GM18507 (cell line): ENCODE measurements around the gene PCDHB2.
"Not testable (repeated sequence)": the region's sequence is repeated elsewhere in the genome, so short reads cannot be mapped to it uniquely, and the experiment has no call there.

Experiments used
- DNase-seq: peaks from one replicate; pipeline ENCODE4 v3.0.0; 2011; ENCODE audit warnings: low read depth; ENCODE audit not compliant: insufficient read length; ENCODE audit errors: extremely low spot score
- FAIRE-seq: peaks from 2 replicates; lab custom pipeline; 2011; peaks lifted over from hg19 to GRCh38; lab: Jason Lieb, UNC

Gene PCDHB2

GRCh38 chr5:141135030-141135717, 40.8 kb downstream of the PCDHB2 start, which contains the start of gene PCDHB5:
Gene PCDHB5, plus strand, starts transcription at chr5:141135206. Its CDS starts 229 bp downstream, at chr5:141135435.
- DNase-seq, result no peak
- FAIRE-seq, result no peak

GRCh38 chr5:141135718-141136266, 41.4 kb downstream of the PCDHB2 start:
- FAIRE-seq (no peak), DNase-seq (no peak)

- not testable (repeated sequence) for DNase-seq, FAIRE-seq
Observed at GRCh38 chr5:141137346-141137745, 42.9 kb downstream of the PCDHB2 start.
